Spinal cord (tissue), 10 donors: ENCODE data around the gene PLD1. TPM values are rescaled to one million over a fixed set of nuclear protein-coding genes. Genes with fewer than 3 reads are reported as not detected.

Experiments
- DNase-seq, 6 donors: peaks; one replicate each; pipeline versions ENCODE4 v3.0.0 to v3.0.0-alpha.2; 2013 to 2015; ENCODE audit warnings: low spot score in 6 of 6, low read depth in 4 of 6
- H3K27ac ChIP-seq: one replicate; pipeline ENCODE4 v1.5.1; 2013; ENCODE audit warnings: low read depth, low read length, control low read depth
- H3K27me3 ChIP-seq: one replicate; pipeline ENCODE4 v1.6.1; 2013; ENCODE audit warnings: low read length; ENCODE audit not compliant: control insufficient read depth, insufficient read depth
- H3K36me3 ChIP-seq: one replicate; pipeline ENCODE4 v1.6.1; 2013; ENCODE audit warnings: low read length; ENCODE audit not compliant: control insufficient read depth, insufficient read depth
- H3K4me1 ChIP-seq: one replicate; pipeline ENCODE4 v1.6.1; 2013; ENCODE audit warnings: low read length; ENCODE audit not compliant: control insufficient read depth, insufficient read depth
- H3K4me3 ChIP-seq: one replicate; pipeline ENCODE4 v1.5.1; 2013; ENCODE audit warnings: low read depth, low read length, control low read depth
- H3K9me3 ChIP-seq: one replicate; pipeline ENCODE4 v1.6.1; 2013; ENCODE audit warnings: low read length; ENCODE audit not compliant: control insufficient read depth, insufficient read depth
- WGBS: methylation state at CpG from one replicate; pipeline ENCODE4 v1.1.5; 2013; ENCODE audit warnings: missing lambda C conversion rate; ENCODE audit not compliant: insufficient coverage; 5-methylcytosine and 5-hydroxymethylcytosine counted together
- polyA plus RNA-seq, 2 donors: library from polyadenylated mRNA; unstranded; fragments of 120-200 nt; gene quantifications; one replicate each; pipeline ENCODE4 v1.2.1, GENCODE V29; 2013; ENCODE audit not compliant: insufficient read length in 2 of 2
- total RNA-seq, 2 donors: library from RNA; depleted of rRNA in 1 of 2; stranded (reverse); fragments of 120-200 nt in 1 of 2; fragments of >200 nt in 1 of 2; gene quantifications; one replicate each; pipeline versions ENCODE4 v1.2.3 to v1.2.4, GENCODE V29; 2013 to 2014
- donor health status: healthy.

PLD1 gene
- total and polyA plus RNA-seq, 4 donors = 31.1 to 92.5 (median 51.2) TPM

DNA sequence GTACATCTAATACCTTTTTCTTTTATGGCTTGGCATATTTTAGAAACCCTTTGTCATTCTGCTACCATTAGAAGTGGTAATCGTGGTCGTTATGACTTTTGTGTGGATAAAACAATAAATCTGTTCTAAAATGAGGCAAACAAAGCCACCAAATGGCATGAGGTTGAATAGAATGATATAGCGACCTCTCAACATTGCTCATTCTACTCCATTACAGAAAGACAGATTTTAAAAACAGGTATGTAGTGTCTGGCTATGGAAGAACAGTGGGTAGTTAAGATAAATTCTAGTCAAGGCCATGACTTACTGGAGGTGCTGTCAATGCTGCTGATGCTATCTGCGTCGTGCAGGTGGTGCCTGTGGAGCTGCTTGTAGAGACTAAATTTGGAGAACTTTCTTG lies 123.2 kb downstream of the PLD1 start:
- H3K36me3 ChIP-seq = no peaks in the 10 kb centered on the region
- no peak for DNase-seq
- no peak overlapping the region for H3K4me3 ChIP-seq
- H3K4me1 ChIP-seq = no peaks in the 10 kb centered on the region
- H3K27ac ChIP-seq = no peak overlapping the region
- H3K9me3 ChIP-seq = no peaks in the 10 kb centered on the region
- H3K27me3 ChIP-seq = no peaks in the 10 kb centered on the region
- WGBS = no CpG with 5 or more reads among the region's 5 CpGs

DNA sequence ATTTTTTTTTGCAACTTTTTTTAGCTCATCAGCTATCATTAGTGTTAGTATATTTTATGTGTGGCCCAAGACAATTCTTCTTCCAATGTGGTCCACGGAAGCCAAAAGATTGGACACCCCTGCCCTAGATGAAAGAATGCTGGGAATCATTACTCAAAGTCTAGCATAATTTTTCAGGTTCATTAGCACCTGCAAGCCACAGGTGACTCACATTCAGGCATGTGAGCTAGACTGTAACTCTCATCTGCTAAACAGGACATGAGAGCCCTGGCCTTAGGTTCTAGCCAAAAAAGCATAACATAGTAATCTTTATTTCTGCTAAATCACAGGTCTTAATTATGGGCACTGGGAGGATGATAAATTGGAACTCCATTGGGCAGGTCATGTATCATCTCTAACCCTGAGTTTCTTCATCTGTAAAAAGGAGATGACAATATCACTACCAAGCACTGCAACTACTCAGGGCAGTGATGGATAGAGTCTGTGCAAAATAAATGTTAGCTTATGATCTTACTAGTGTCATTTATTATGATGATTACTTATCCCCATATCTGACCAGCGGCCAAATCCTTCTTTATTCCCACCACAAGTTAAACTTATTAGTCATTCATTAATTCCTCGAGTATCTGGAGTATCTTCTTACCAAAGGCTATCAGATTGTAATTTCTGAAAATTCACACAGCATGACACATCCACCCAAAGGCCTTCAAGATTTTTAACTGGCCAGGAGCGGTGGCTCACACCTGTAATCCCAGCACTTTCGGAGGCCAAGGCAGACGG lies 125.0 kb downstream of the PLD1 start:
- 97% methylated on average over 4 of the region's 6 CpGs for WGBS
- Histone ChIP-seq H3K27ac (no peak overlapping the region), H3K9me3 (no peaks in the 10 kb centered on the region), H3K27me3 (no peaks in the 10 kb centered on the region), H3K36me3 (no peaks in the 10 kb centered on the region), H3K4me3 (no peak overlapping the region), H3K4me1 (no peaks in the 10 kb centered on the region)
- DNase-seq = no peak

DNA sequence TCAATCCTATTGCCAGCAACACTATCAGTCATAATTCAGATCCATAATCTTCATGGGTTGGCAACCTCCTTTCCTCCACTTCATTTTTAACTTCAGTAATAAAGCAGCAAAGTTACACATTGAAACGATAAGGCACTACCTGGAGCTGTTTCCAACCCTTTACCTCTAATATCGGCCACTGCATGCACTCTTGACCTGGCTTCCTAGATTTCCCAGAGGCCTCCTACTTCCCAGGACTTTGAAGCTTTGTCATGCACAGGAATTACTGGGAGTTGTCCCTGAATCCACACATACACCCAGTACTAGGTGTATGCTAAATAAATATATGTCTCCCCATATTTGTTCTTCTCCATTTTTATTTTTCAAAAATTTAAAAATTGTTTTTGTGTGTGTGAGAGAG lies 126.1 kb downstream of the PLD1 start:
- Histone ChIP-seq H3K9me3 (no peaks in the 10 kb centered on the region), H3K27me3 (no peaks in the 10 kb centered on the region), H3K4me1 (no peaks in the 10 kb centered on the region), H3K27ac (no peak overlapping the region), H3K36me3 (no peaks in the 10 kb centered on the region), H3K4me3 (no peak overlapping the region)
- 82% methylated on average over 2 of the region's 2 CpGs for WGBS
- DNase-seq = no peak

DNA sequence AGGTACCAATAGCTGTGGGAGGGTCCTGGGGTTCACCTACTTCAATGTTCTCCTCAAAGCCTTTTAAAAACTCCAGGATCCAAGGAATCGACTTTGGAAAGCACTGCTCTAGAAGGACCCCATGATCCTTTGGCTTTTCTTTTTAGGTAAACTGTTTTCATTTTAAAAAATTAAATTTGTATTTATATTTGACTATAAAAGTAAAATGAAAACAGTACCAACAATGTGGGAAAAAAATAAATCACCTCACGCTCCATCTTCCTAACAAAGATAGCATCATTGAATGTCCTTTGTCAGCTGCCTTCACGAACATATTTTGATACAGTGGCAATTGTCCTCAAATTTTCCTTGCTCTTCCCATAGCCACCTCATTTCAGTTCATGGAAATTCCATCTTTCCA lies 127.5 kb downstream of the PLD1 start:
- no peak for DNase-seq
- no peaks in the 10 kb centered on the region for H3K4me1 ChIP-seq
- 94% methylated on average over 2 of the region's 3 CpGs for WGBS
- H3K27me3 ChIP-seq = no peaks in the 10 kb centered on the region
- H3K27ac ChIP-seq = no peak overlapping the region
- no peaks in the 10 kb centered on the region for H3K36me3 ChIP-seq
- H3K9me3 ChIP-seq = no peaks in the 10 kb centered on the region
- no peak overlapping the region for H3K4me3 ChIP-seq

DNA sequence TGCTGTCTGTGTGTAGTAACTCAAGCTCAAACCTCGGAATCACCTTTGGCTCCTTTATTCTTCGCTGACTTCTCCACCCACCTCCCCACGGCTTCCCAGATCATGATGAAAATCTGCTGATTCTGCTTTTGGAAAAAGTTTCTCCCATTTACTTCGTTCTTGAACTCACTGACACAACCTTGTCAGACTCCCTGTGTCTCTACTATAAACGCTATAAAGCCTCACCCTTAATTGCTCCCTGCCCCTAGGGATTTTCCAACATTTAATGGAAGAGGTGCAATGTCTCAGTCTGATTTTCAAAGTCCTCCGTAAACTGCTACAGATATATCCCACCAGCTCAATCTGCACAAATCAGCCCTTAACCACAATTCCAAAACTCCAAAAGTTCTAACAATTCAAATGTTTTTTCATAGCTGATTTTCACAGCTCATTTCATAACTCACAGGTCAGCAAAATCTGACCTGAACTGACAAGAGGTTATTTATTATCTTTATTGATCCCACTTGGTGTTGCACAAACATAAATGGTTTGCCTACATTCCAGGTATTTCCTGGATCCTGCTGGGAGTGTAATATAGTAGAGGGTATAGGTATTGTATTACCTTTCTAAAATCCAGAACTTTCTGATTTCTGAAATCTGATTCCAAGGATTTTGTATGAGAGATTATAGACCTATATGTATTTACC lies 129.4 kb downstream of the PLD1 start:
- Histone ChIP-seq H3K36me3 (no peaks in the 10 kb centered on the region), H3K4me1 (no peaks in the 10 kb centered on the region), H3K9me3 (no peaks in the 10 kb centered on the region), H3K27ac (no peak overlapping the region), H3K27me3 (no peaks in the 10 kb centered on the region), H3K4me3 (no peak overlapping the region)
- WGBS = 87% methylated on average over 4 of the region's 6 CpGs
- DNase-seq = no peak

DNA sequence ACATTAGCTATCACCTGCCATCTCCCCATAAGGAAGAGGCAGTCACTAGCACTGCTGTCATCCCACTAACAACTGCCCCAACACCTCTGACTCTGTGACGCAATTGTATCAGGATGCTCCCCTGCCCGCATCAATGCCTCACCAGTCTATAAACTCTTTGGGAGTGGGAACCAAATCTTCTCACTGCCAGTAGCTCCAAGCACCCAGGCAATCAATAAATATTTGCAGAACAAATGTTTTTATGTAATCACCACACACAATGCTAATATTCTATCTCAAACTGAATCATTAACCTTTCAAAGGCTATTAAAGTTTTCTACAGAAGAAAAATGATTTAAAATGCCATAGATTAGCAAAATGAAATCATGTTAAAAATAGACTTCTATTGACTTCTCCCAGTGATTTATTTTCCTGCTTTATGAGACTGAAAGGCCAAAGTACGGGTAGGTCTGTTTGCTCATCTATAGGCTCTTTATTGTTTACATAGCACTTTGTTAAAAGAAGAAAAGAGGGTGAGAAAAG lies 131.3 kb downstream of the PLD1 start:
- H3K4me3 ChIP-seq = no peak overlapping the region
- H3K27ac ChIP-seq = no peak overlapping the region
- no peaks in the 10 kb centered on the region for H3K9me3 ChIP-seq
- DNase-seq = no peak
- no CpG with 5 or more reads among the region's 3 CpGs for WGBS
- H3K36me3 ChIP-seq = no peaks in the 10 kb centered on the region
- H3K4me1 ChIP-seq = no peaks in the 10 kb centered on the region
- no peaks in the 10 kb centered on the region for H3K27me3 ChIP-seq

DNA sequence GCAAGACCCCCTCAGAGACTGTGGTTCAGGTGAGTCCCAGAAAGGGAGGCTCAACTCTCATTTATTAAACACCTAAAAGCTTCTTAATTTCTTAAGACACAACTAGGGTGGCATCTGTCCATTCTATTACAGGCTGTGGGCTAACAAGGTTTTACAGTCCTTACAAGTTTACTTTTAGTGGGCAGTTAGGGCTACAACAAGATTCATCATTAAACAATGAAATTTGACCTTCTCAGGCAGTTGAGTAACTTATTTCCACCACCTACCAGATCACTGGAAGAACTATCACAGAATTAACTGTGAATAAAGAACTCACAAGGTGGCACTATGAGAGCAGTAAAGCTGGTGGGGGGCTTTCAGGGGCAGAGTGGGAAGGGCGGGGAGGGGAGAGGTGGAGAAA lies 132.6 kb downstream of the PLD1 start:
- no peaks in the 10 kb centered on the region for H3K9me3 ChIP-seq
- no peaks in the 10 kb centered on the region for H3K4me1 ChIP-seq
- no peaks in the 10 kb centered on the region for H3K27me3 ChIP-seq
- no peak for DNase-seq
- H3K4me3 ChIP-seq = no peak overlapping the region
- H3K27ac ChIP-seq = no peak overlapping the region
- no peaks in the 10 kb centered on the region for H3K36me3 ChIP-seq
- 80% methylated on average over 1 of the region's 1 CpG for WGBS

DNA sequence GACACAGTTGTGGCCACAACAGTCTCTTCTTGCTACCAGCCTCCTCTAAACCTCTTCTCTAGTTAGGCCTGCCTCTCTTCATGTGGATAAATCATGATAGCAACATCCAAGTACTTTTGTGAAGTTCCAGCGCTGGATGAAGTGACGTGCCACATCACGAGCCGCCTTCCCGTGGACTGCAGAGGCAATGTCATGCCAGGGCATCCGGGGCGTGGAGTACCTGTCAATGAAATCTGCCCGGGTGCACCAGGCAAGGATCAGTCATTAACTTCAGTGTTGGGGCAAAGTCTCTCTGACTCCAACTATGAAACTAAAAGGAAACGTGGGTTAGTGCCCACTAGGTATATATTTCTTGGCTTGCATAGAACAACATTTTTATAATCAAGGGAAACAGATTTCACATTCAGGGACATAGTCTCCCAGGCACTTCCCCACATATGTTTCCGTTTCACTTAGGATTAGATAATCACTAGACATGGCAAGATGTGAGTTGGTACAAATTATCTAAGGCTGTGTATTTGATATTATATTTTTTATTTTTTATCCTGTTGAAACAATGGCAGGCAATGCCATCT lies 133.6 kb downstream of the PLD1 start:
- H3K27me3 ChIP-seq = no peaks in the 10 kb centered on the region
- 99% methylated on average over 8 of the region's 10 CpGs for WGBS
- H3K4me1 ChIP-seq = no peaks in the 10 kb centered on the region
- H3K9me3 ChIP-seq = no peaks in the 10 kb centered on the region
- H3K4me3 ChIP-seq = no peak overlapping the region
- no peak for DNase-seq
- H3K27ac ChIP-seq = no peak overlapping the region
- H3K36me3 ChIP-seq = no peaks in the 10 kb centered on the region

DNA sequence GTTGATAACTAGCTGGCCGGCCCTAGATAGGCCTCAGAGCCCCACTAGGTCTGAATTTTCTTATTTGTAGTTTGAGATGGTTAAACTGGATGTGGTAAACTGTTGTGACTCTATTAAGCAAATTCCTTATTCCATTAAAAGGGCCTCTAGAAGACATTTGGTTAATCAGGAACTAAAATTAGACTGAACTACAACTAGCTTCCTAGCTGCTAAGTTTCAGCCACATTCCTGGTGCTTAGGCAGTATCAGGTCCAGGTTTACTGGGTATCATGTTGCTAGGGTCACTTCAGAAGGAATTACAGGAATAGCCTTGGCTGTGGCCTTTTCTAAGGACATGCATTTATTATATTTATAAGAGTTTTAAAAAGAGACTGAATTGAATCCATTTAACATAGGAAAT lies 136.3 kb downstream of the PLD1 start:
- DNase-seq = no peak
- no CpG with 5 or more reads among the region's 1 CpG for whole genome bisulfite sequencing

More for the DNA sequence above, 136.3 kb downstream of the PLD1 start:
- no peaks in the 10 kb centered on the region for H3K9me3 ChIP-seq
- H3K27ac ChIP-seq = no peak overlapping the region
- H3K4me1 ChIP-seq = no peaks in the 10 kb centered on the region
- H3K4me3 ChIP-seq = no peak overlapping the region
- no peaks in the 10 kb centered on the region for H3K36me3 ChIP-seq
- H3K27me3 ChIP-seq = no peaks in the 10 kb centered on the region
